Measurements from ENCODE around the gene PGLYRP3. TPM values are rescaled to one million over a fixed set of nuclear protein-coding genes. Genes with fewer than 3 reads are reported as not detected.

PGLYRP3 gene
- total and polyA plus RNA-seq, 2 experiments from 2014 or later = not detected

DNA sequence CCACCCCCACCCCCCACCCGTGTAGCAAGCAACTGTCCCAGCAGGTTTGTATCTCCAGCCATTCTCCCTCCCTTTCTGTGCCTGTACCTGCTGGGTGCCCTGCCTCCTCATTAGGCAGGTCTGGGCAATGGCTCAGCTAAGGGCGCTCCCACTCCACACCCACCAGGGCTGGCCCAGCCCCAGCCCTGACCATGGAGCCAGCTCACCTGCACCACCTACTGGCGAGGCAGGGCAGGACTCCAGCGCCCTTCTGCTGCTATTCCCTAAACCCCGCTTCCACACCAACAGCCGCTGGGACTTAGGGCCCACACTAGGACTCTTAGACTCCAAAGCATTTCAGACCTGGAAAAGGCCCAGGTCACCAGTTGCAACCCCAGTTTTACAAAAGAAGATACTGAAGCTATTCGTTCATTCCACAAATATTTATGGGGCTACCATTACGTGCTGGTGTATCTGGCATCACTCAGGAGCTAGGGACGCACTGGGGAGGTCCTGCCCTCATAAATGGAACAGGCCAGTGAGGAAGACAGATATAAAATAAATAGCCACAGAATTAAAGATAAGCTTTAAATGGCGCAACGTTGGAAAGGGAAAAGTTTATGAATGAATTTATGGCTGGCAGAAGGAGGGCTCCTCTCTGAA lies 24.0 kb downstream of the PGLYRP3 start:
- H3K27ac ChIP-seq = no peak overlapping the region
- no peak for TF ChIP-seq EZH2 (IDR thresholded peaks at IDR 0.05; ENCODE audit: borderline replicate concordance)
- TF ChIP-seq, protein P1, sequence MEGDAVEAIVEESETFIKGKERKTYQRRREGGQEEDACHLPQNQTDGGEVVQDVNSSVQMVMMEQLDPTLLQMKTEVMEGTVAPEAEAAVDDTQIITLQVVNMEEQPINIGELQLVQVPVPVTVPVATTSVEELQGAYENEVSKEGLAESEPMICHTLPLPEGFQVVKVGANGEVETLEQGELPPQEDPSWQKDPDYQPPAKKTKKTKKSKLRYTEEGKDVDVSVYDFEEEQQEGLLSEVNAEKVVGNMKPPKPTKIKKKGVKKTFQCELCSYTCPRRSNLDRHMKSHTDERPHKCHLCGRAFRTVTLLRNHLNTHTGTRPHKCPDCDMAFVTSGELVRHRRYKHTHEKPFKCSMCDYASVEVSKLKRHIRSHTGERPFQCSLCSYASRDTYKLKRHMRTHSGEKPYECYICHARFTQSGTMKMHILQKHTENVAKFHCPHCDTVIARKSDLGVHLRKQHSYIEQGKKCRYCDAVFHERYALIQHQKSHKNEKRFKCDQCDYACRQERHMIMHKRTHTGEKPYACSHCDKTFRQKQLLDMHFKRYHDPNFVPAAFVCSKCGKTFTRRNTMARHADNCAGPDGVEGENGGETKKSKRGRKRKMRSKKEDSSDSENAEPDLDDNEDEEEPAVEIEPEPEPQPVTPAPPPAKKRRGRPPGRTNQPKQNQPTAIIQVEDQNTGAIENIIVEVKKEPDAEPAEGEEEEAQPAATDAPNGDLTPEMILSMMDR (IDR thresholded peaks at IDR 0.05; ENCODE audit: poor library complexity) = no peak
- TF ChIP-seq EZH2phosphoT487 (IDR thresholded peaks at IDR 0.05; ENCODE audit: low read depth, severe bottlenecking, unreplicated experiment) = no peak
- no peak for DNase-seq (ENCODE audit: low spot score)
- H3K4me3 ChIP-seq = no peak overlapping the region
- H4K20me1 ChIP-seq (ENCODE audit: insufficient read depth, poor library complexity, severe bottlenecking) = no peaks in the 10 kb centered on the region
- no peak overlapping the region for H2AFZ ChIP-seq
- no peaks in the 10 kb centered on the region for H3K79me2 ChIP-seq
- no peaks in the 10 kb centered on the region for H3K9me2 ChIP-seq (replicated peaks; ENCODE audit: insufficient read depth)
- no peaks in the 10 kb centered on the region for H3K36me3 ChIP-seq (replicated peaks; ENCODE audit: insufficient read depth, low read depth)
- no peaks in the 10 kb centered on the region for H3K4me1 ChIP-seq (ENCODE audit: insufficient read depth)
- no peak overlapping the region for H3K4me2 ChIP-seq
- no peaks in the 10 kb centered on the region for H3K9me3 ChIP-seq (ENCODE audit: low read depth)
- 61% methylated on average over 11 of the region's 11 CpGs for WGBS (ENCODE audit: low lambda C conversion rate, missing lambda C conversion rate)
- H3K27me3 ChIP-seq = no peaks in the 10 kb centered on the region

DNA sequence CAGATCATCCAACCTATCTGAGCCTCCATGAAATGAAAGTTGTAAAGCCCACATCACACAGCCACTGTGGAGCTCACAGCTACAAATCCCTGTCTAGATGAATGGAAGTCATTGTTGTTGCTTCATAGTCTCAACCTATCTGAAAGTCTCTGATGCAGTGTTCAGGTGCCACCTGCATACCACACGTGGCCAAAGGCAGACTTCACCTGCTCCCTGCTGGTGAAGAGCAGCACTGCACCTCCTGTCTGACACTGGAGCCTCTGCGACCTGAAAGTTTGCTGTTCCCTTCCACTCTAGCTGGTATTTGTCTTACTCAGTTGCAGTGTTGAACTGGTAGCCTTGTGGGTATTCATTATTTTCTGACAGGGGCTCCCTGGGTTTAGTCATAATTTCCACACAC lies 34.9 kb downstream of the PGLYRP3 start:
- Histone ChIP-seq H2AFZ (no peak overlapping the region), H3K9me3 (ENCODE audit: low read depth) (no peaks in the 10 kb centered on the region), H3K4me2 (no peak overlapping the region), H3K27ac (no peak overlapping the region), H3K27me3 (no peaks in the 10 kb centered on the region), H4K20me1 (ENCODE audit: insufficient read depth, poor library complexity, severe bottlenecking) (no peaks in the 10 kb centered on the region), H3K9me2 (replicated peaks; ENCODE audit: insufficient read depth) (no peaks in the 10 kb centered on the region), H3K4me3 (no peak overlapping the region), H3K79me2 (no peaks in the 10 kb centered on the region), H3K36me3 (replicated peaks; ENCODE audit: insufficient read depth, low read depth) (no peaks in the 10 kb centered on the region), H3K4me1 (ENCODE audit: insufficient read depth) (no peaks in the 10 kb centered on the region)
- DNase-seq (ENCODE audit: low spot score) = no peak
- WGBS (ENCODE audit: low lambda C conversion rate, missing lambda C conversion rate) = 33% methylated on average over 2 of the region's 2 CpGs
- TF ChIP-seq, protein P1 (IDR thresholded peaks at IDR 0.05; ENCODE audit: poor library complexity) = no peak
- no peak for TF ChIP-seq EZH2phosphoT487 (IDR thresholded peaks at IDR 0.05; ENCODE audit: low read depth, severe bottlenecking, unreplicated experiment)
- TF ChIP-seq EZH2 (IDR thresholded peaks at IDR 0.05; ENCODE audit: borderline replicate concordance) = no peak

DNA sequence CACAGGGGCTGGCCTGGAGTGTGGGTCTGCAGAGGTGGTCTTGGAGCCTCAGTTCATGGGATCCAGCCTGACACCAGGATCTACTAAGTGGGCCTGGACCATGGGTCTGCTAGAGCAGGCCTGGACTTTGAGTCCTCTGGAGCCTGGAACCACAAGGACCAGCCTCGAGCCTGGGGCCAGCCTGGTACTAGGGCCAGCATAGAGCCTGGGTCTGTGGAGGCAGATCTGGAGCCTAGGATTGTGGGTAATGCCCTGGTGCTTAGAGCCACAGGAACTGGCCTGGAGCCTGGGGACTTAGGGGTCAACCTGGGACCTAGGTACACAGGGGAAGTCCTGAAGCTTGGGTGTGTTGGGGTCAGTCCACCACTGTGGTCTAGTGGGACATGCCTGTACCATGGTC lies 40.6 kb downstream of the PGLYRP3 start:
- TF ChIP-seq EZH2 (IDR thresholded peaks at IDR 0.05; ENCODE audit: borderline replicate concordance) (no peak), EZH2phosphoT487 (IDR thresholded peaks at IDR 0.05; ENCODE audit: low read depth, severe bottlenecking, unreplicated experiment) (no peak)
- TF ChIP-seq, protein P1 (IDR thresholded peaks at IDR 0.05; ENCODE audit: poor library complexity) = no peak
- DNase-seq (ENCODE audit: low spot score) = no peak

More for the DNA sequence above, 40.6 kb downstream of the PGLYRP3 start:
- no peaks in the 10 kb centered on the region for H3K9me3 ChIP-seq (ENCODE audit: low read depth)
- H3K4me2 ChIP-seq = no peak overlapping the region
- no peaks in the 10 kb centered on the region for H3K79me2 ChIP-seq
- WGBS (ENCODE audit: low lambda C conversion rate, missing lambda C conversion rate) = 42% methylated on average over 1 of the region's 1 CpG
- H3K36me3 ChIP-seq (replicated peaks; ENCODE audit: insufficient read depth, low read depth) = no peaks in the 10 kb centered on the region
- no peaks in the 10 kb centered on the region for H3K4me1 ChIP-seq (ENCODE audit: insufficient read depth)
- no peak overlapping the region for H3K4me3 ChIP-seq
- no peak overlapping the region for H2AFZ ChIP-seq
- H4K20me1 ChIP-seq (ENCODE audit: insufficient read depth, poor library complexity, severe bottlenecking) = no peaks in the 10 kb centered on the region
- no peaks in the 10 kb centered on the region for H3K9me2 ChIP-seq (replicated peaks; ENCODE audit: insufficient read depth)
- H3K27me3 ChIP-seq = no peaks in the 10 kb centered on the region
- H3K27ac ChIP-seq = no peak overlapping the region
